GM12873 (cell line): ENCODE results near the gene CDH8.
A peak's percentile ranks its signal among the peaks of the same experiment; 100 is the strongest.

ENCODE experiments used
- CTCF ChIP-seq: IDR thresholded peaks from 2 replicates; pipeline ENCODE4 v1.5.1; 2012; ENCODE audit warnings: low read depth, mild to moderate bottlenecking, moderate library complexity, low read length, control low read depth; ENCODE audit not compliant: insufficient read depth; ENCODE audit errors: missing control alignments

Gene CDH8

GRCh38 chr16:62046801-62047200 is 10.6 kb upstream of the CDH8 start:
- TF ChIP-seq CTCF: no peak

- peak; percentile 28 for TF ChIP-seq CTCF
Measured at GRCh38 chr16:62041401-62041800, 5.2 kb upstream of the CDH8 start.

DNA sequence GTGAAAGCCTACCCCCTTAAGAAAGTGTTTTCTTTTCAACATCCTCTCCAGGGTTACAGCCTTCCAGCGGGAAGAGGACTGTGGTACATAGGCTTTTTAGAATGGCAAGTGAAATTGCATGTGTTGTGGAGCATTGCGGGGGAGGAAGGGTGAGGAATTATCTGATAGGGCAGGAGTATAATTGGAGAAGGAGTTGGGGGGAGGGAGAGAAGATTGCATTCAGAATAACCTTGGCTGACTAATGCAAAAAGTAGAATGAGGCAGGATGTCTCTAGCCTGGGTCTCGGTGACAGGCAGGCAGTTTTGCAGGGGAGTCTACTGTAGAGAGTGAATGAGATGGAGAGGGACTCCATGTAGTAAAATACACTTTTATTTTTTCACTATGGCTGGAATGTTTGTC is 2.4 kb upstream of the CDH8 start:
- TF ChIP-seq CTCF: no peak

GRCh38 chr16:62038225-62038624 is 2.0 kb upstream of the CDH8 start:
- TF ChIP-seq CTCF: no peak

GRCh38 chr16:62036802-62037135 is 531 bp upstream of the CDH8 start:
- TF ChIP-seq CTCF: no peak

DNA sequence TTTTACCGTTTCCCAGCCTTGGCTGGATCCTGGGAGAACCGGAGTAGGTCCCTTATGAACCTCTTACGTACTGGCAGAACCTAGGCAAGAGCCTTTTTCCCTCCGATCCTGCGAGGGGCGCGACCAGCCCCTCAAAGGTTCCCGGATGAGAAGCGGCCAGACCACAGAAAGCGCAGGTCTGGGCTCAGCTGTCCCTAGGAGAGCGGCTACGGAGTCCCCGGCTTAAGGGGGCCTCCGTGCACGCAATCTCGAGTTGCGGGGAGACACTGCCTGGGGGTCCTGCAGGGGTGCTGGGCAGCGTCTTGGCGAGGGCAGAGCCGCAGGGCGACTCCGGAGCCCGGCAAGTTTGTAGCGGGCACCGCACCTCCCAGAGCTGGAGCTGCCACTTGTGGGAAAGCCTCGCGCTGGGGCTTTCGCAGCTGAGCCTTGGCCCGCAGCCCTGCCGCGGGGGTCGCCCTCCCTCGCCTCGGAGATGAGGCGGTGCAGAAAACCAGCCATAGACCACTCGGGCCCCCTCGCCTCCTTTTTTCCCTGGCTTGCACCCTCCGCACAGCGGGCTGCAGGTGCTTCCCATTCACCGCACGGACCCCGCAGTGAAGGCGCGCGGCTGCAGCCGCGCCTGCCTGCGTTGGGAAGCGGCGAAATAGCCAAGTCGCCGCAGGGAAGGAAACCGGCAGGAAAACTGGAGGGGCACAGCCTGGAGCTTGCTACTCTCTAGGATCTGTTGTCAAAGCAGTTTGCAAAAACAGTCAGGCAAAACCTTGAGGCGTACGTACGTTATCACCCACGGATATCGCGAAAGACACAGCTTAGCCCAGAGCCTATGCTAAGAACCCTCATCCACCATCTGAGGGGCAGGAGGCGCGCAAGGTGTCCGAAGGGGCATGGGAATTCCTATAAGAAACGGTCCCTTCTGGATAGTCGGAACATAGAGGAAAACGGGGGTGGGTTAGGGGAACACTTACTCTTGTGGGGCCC is 834 bp downstream of the CDH8 start:
- TF ChIP-seq CTCF: no peak

- TF ChIP-seq CTCF: no peak
Measured at GRCh38 chr16:62034231-62035114, 1.8 kb downstream of the CDH8 start.
